Measurements from ENCODE around the gene MLPH.

DNA sequence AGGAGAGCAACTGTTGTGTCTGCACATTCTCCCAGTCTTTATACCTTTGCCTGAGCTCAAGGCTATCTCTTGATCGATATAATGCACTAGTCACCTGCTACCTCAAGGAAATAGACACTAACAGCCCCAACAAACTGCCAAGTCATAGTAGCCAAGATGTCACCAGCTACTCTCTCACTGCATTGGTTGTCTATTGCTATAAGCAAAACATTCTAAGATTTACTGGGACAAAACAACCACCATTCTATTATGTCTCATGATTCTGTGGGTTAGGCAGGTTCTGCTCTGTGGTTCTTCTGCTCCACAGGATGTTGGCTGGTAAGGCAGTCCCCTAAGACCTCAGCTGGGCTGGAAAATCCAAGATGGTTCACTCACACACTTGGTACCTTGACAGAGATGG lies 28.5 kb upstream of the MLPH start:
- TF ChIP-seq, protein P1, sequence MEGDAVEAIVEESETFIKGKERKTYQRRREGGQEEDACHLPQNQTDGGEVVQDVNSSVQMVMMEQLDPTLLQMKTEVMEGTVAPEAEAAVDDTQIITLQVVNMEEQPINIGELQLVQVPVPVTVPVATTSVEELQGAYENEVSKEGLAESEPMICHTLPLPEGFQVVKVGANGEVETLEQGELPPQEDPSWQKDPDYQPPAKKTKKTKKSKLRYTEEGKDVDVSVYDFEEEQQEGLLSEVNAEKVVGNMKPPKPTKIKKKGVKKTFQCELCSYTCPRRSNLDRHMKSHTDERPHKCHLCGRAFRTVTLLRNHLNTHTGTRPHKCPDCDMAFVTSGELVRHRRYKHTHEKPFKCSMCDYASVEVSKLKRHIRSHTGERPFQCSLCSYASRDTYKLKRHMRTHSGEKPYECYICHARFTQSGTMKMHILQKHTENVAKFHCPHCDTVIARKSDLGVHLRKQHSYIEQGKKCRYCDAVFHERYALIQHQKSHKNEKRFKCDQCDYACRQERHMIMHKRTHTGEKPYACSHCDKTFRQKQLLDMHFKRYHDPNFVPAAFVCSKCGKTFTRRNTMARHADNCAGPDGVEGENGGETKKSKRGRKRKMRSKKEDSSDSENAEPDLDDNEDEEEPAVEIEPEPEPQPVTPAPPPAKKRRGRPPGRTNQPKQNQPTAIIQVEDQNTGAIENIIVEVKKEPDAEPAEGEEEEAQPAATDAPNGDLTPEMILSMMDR (IDR thresholded peaks at IDR 0.05 in 2 of 3, conservative IDR thresholded peaks at IDR 0.05 in 1 of 3; ENCODE audit: insufficient read depth in 2 of 3, low read depth in 1 of 3, low read length in 3 of 3), result no peak
- TF ChIP-seq ELK1 (CRISPR knock-in tag; IDR thresholded peaks at IDR 0.05), result no peak
- no peak for TF ChIP-seq POLR2A (conservative IDR thresholded peaks at IDR 0.05)

Data from K562 (cell line).